ENCODE results near the gene SH3TC1. TPM values are rescaled to one million over a fixed set of nuclear protein-coding genes. Genes with fewer than 3 reads are reported as not detected.

SH3TC1 gene
- total RNA-seq = 10 to 100 TPM; 28.5 to 28.8 TPM

DNA sequence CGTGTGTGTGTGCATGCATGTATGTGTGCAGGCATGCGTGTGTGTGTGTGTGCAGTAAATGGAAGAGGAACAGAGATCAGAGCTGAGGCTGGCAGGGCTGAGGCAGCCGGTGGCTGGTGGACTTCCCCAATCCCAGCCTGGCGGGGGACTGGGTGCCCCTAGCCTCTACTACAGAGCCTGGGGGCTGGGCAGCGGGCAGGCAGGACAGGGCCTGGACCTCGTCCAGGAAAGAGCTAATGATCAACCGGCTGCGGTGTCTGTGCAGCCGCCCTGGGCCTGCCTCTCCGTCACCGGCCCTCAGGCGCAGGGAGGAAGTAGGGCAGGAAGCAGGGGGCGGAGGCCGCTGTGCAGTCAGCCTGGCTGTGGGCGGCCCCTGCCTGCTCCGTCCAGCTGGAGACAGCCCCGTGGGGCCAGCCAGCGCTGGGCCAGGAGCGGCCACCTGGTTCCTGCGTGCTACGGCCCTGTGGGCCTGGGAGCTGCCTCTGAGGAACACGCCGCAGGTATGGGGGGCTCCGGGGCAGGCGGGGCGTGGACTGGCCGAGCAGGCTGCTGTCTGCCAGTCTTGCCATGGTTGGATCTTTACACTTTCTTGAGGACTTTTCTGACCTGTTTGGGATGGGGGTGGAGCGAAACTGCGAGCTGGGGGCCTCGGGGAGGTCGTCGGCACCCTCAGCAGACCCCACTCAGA is at the start of gene SH3TC1:
Gene SH3TC1, plus strand, starts transcription at position 385 of the 688 bp plus-strand sequence. CDS start 5,905 bp downstream, outside the sequence.
- intact Hi-C loops (cut with micrococcal nuclease) = loop anchor here (1.0 to 5.0 kb wide), 2 partner anchors 29 to 42 kb away; partner anchors contain the start of gene ABLIM2
- CTCF ChIA-PET = interaction anchor here (0.9 to 2.6 kb wide), 4 partner anchors 20 to 37 kb away, joined by 3 to 17 read pairs (median 3); no protein-coding TSS in a partner anchor

DNA sequence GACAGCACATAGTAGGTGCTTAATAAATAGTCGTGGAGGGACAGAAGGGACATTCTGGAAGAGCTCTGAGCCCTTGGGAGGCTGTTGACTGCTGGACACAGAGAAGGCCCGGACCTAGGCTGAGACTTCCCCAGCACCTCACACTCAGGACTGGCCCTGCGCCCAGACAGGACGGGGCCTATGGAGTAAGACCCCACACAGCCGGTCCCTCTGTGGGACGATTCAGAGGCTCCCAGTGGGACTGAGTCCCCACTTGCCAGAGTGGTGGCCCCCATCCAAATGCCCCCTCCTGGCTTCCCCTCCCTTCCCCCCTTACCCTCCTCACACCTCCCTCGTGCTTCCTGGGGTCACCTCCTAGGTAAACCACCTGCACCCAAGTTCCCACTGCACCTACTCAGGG is 49.4 kb upstream of the SH3TC1 start:
- ChIA-PET POLR2A (no interaction called here), CTCF (no interaction called here)
- Mint-ChIP-seq H3K9me3 (no peaks in the 10 kb centered on the region), H3K36me3 (no peaks in the 10 kb centered on the region), H3K27me3 (no peaks in the 10 kb centered on the region), H3K4me1 (ENCODE audit: low read depth) (no peaks in the 10 kb centered on the region), H3K27ac (no peak overlapping the region), H3K4me3 (no peak overlapping the region)
- no peak for DNase-seq
- intact Hi-C loops (cut with micrococcal nuclease) = no loop called here

More for the DNA sequence above, at the start of gene SH3TC1:
- peak; percentile 83 for DNase-seq
- H3K9me3 Mint-ChIP-seq = no peaks in the 10 kb centered on the region
- H3K4me1 Mint-ChIP-seq (ENCODE audit: low read depth) = peaks cover 40% of the 10 kb centered on the region
- peak within 1 kb of the TSS; percentile 83 for H3K4me3 Mint-ChIP-seq
- no peaks in the 10 kb centered on the region for H3K27me3 Mint-ChIP-seq
- peak within 1 kb of the TSS; percentile 81 for H3K27ac Mint-ChIP-seq
- H3K36me3 Mint-ChIP-seq = no peaks in the 10 kb centered on the region
- POLR2A ChIA-PET = interaction anchor here (0.6 to 2.0 kb wide), 6 partner anchors 22 to 221 kb away, joined by 3 to 8 read pairs (median 4); partner anchors contain the start of gene ABLIM2

GRCh38 chr4:8150152-8151090 is 48.7 kb upstream of the SH3TC1 start:
- intact Hi-C loops (cut with micrococcal nuclease) = no loop called here
- ChIA-PET POLR2A (interaction anchor here (0.7 kb wide), 1 partner anchor 20 kb away, joined by 3 read pairs; no protein-coding TSS in a partner anchor), CTCF (no interaction called here)
- Mint-ChIP-seq H3K36me3 (no peaks in the 10 kb centered on the region), H3K9me3 (no peaks in the 10 kb centered on the region), H3K27ac (no peak overlapping the region), H3K4me3 (no peak overlapping the region), H3K27me3 (no peaks in the 10 kb centered on the region), H3K4me1 (ENCODE audit: low read depth) (no peaks in the 10 kb centered on the region)
- no peak for DNase-seq

GRCh38 chr4:8151165-8151650 is 47.9 kb upstream of the SH3TC1 start:
- no peaks in the 10 kb centered on the region for H3K36me3 Mint-ChIP-seq
- POLR2A ChIA-PET = interaction anchor here (0.7 kb wide), 1 partner anchor 20 kb away, joined by 3 read pairs; no protein-coding TSS in a partner anchor
- intact Hi-C loops (cut with micrococcal nuclease) = no loop called here

GRCh38 chr4:8152090-8152864 is 46.8 kb upstream of the SH3TC1 start:
- peaks cover 2% of the 10 kb centered on the region for H3K27me3 Mint-ChIP-seq
- ChIA-PET CTCF (no interaction called here), POLR2A (no interaction called here)
- intact Hi-C loops (cut with micrococcal nuclease) = no loop called here
- DNase-seq = no peak
- no peak overlapping the region for H3K27ac Mint-ChIP-seq
- H3K9me3 Mint-ChIP-seq = no peaks in the 10 kb centered on the region
- H3K4me1 Mint-ChIP-seq (ENCODE audit: low read depth) = peaks cover 2% of the 10 kb centered on the region
- no peaks in the 10 kb centered on the region for H3K36me3 Mint-ChIP-seq
- H3K4me3 Mint-ChIP-seq = no peak overlapping the region

More at GRCh38 chr4:8151165-8151650, 47.9 kb upstream of the SH3TC1 start:
- Mint-ChIP-seq H3K27ac (no peak overlapping the region), H3K27me3 (no peaks in the 10 kb centered on the region), H3K4me3 (no peak overlapping the region), H3K4me1 (ENCODE audit: low read depth) (no peaks in the 10 kb centered on the region), H3K9me3 (no peaks in the 10 kb centered on the region)
- DNase-seq = no peak
- CTCF ChIA-PET = no interaction called here

DNA sequence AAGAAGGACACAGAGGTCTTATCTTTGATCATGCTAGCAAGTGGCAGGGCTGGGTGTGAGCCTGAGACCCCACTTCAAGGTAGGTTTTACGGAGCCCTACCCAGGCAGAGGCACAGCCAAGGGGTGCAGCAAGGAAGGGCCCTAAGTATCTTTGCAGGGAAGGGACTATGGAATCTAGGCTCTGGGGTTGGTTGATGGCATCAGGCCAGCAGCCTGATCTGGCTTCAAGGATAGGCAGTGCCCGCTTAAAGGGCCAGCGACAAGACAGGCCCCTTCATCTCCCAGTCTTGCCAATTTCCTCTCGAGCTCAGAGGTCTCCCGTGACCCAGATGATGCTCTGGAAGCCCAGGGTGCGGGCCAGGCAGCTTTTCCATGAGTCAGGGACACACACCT is 46.2 kb upstream of the SH3TC1 start:
- ChIA-PET POLR2A (no interaction called here), CTCF (no interaction called here)
- intact Hi-C loops (cut with micrococcal nuclease) = no loop called here
- DNase-seq = no peak
- Mint-ChIP-seq H3K27me3 (peaks cover 5% of the 10 kb centered on the region), H3K27ac (no peak overlapping the region), H3K36me3 (no peaks in the 10 kb centered on the region), H3K4me3 (no peak overlapping the region), H3K9me3 (no peaks in the 10 kb centered on the region), H3K4me1 (ENCODE audit: low read depth) (peaks cover 6% of the 10 kb centered on the region)

DNA sequence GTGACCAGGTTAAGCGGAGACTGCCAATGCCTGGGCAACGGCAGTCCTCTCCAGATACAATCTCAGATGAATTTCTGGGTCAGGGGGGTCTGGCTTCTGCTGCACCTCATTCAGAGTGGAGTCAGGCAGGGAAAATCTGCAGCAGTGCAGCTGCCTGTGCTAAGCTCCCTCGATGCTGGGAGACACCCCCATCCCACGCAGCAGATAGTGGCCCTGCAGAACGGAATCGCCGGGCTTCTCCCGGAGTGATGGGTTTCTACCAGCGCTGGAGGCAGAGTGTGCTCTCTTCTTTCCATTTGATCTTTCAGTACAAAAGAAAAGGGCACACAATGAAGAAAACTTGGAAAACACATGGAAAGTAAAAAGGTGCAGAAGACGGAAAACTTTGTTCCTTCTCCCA is 45.6 kb upstream of the SH3TC1 start:
- peaks cover 5% of the 10 kb centered on the region for H3K27me3 Mint-ChIP-seq
- peaks cover 6% of the 10 kb centered on the region for H3K4me1 Mint-ChIP-seq (ENCODE audit: low read depth)
- no peak overlapping the region for H3K27ac Mint-ChIP-seq
- intact Hi-C loops (cut with micrococcal nuclease) = no loop called here
- CTCF ChIA-PET = no interaction called here
- DNase-seq = no peak
- H3K36me3 Mint-ChIP-seq = no peaks in the 10 kb centered on the region
- no peak overlapping the region for H3K4me3 Mint-ChIP-seq
- POLR2A ChIA-PET = no interaction called here
- H3K9me3 Mint-ChIP-seq = no peaks in the 10 kb centered on the region

DNA sequence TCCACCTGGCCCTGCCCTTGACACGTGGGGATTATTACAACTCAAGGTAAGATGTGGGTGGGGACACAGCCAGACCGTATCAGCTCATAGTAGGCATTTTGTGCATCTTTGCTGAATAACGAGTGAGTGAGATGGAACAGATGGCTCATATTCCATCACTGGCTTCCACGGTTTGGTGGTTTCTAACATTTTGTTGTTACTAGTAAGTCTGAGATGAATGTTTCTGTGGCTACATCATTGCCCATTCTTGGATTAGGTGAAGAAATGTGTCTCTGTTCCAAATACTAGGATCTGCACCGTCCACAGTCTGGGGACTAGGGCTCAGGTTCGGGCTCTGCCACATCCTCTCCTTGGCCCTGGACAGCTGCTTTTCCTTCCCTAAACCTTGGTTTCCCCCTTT is 44.0 kb upstream of the SH3TC1 start:
- Mint-ChIP-seq H3K36me3 (no peaks in the 10 kb centered on the region), H3K27ac (no peak overlapping the region), H3K4me1 (ENCODE audit: low read depth) (peaks cover 16% of the 10 kb centered on the region), H3K4me3 (no peak overlapping the region), H3K9me3 (no peaks in the 10 kb centered on the region), H3K27me3 (peaks cover 5% of the 10 kb centered on the region)
- peak; percentile 24 for DNase-seq
- intact Hi-C loops (cut with micrococcal nuclease) = loop anchor here (5.0 kb wide), 1 partner anchor 42 kb away; the partner anchor contains the start of gene SH3TC1
- ChIA-PET POLR2A (no interaction called here), CTCF (no interaction called here)

DNA sequence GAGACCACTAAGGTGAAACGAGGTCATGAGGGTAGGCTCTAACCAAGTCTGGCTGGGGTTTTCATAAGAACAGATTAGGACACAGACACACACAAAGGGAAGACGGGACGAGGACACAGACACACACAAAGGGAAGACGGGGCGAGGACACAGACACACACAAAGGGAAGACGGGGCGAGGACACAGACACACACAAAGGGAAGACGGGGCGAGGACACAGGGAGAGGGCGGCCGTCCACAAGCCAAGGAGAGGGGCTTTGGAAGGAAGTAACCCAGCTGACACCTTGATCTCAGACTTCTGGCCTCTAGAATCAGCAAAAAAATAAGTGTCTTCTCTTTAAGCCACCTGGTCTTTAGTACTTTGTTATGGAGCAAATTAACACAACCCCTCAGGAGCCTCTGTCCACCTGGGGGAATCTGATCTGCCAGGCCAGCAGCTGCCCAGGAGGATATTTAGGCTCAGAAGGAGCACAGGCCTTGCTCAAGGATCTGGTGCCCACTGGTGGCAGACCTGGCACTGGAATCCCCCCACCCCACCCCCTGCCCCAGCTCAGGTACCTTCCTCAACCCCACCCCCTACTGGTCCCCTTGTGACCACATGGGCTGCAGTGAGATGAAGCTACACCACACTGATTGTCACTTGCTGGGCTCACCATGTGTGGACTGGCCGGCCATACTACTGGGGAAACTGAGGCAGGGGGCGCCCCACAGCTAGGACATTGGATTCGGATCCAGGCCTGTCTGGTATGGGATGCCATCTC is 43.2 kb upstream of the SH3TC1 start:
- H3K27me3 Mint-ChIP-seq = peaks cover 5% of the 10 kb centered on the region
- no peaks in the 10 kb centered on the region for H3K36me3 Mint-ChIP-seq
- H3K4me3 Mint-ChIP-seq = no peak overlapping the region
- ChIA-PET CTCF (no interaction called here), POLR2A (no interaction called here)
- no peak overlapping the region for H3K27ac Mint-ChIP-seq
- H3K4me1 Mint-ChIP-seq (ENCODE audit: low read depth) = peaks cover 16% of the 10 kb centered on the region
- DNase-seq = no peak
- intact Hi-C loops (cut with micrococcal nuclease) = loop anchor here (5.0 kb wide), 1 partner anchor 41 kb away; the partner anchor contains the start of gene SH3TC1
- H3K9me3 Mint-ChIP-seq = no peaks in the 10 kb centered on the region

GRCh38 chr4:8156617-8157016 is 42.5 kb upstream of the SH3TC1 start:
- intact Hi-C loops (cut with micrococcal nuclease) = loop anchor here (5.0 kb wide), 1 partner anchor 41 kb away; the partner anchor contains the start of gene SH3TC1

DNA sequence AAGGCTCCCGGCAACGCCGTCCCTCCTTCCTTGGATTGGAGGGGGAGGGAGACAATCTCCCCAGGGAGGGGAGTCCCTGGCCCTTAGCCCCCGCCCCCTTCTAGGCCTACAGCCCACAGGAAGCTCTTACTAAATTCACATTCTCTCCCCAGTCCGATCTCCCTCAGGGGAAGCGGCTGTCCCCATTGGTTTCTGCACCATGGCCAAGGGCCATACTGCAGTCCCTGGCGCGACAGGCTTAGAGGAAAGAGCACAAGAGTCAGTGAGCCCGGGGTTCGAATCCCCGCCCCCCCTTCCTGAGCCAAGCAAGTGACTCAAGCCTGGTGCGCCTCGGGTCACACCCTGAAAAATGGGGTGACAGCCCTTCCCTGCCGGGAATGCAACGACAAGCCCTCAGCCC is 41.6 kb upstream of the SH3TC1 start:
- intact Hi-C loops (cut with micrococcal nuclease) = loop anchor here (5.0 kb wide), 1 partner anchor 40 kb away; the partner anchor contains the start of gene SH3TC1
- H3K27ac Mint-ChIP-seq = no peak overlapping the region
- ChIA-PET CTCF (no interaction called here), POLR2A (interaction anchor here (1.2 kb wide), 1 partner anchor 42 kb away, joined by 3 read pairs; the partner anchor contains the start of gene SH3TC1)
- H3K36me3 Mint-ChIP-seq = no peaks in the 10 kb centered on the region
- DNase-seq = no peak
- H3K9me3 Mint-ChIP-seq = no peaks in the 10 kb centered on the region
- H3K4me1 Mint-ChIP-seq (ENCODE audit: low read depth) = peaks cover 16% of the 10 kb centered on the region
- H3K4me3 Mint-ChIP-seq = peak overlapping the region; percentile 37
- peaks cover 5% of the 10 kb centered on the region for H3K27me3 Mint-ChIP-seq

More at GRCh38 chr4:8156617-8157016, 42.5 kb upstream of the SH3TC1 start:
- H3K27me3 Mint-ChIP-seq = peaks cover 5% of the 10 kb centered on the region
- CTCF ChIA-PET = no interaction called here
- peaks cover 16% of the 10 kb centered on the region for H3K4me1 Mint-ChIP-seq (ENCODE audit: low read depth)
- no peak overlapping the region for H3K27ac Mint-ChIP-seq
- H3K9me3 Mint-ChIP-seq = no peaks in the 10 kb centered on the region
- DNase-seq = no peak
- POLR2A ChIA-PET = no interaction called here
- no peaks in the 10 kb centered on the region for H3K36me3 Mint-ChIP-seq
- no peak overlapping the region for H3K4me3 Mint-ChIP-seq

Measured in activated CD4-positive, alpha-beta memory T cell treated with anti-CD3 and anti-CD28 coated beads for 36 hours (primary cell).